HG03575 (cell line): ENCODE measurements around the gene TMEM87A.

Experiments
- ATAC-seq: cut with Tn5 transposase; IDR thresholded peaks from one replicate; pipeline ENCODE4 v1.9.1; 2021; ENCODE audit not compliant: unreplicated experiment, insufficient number of reproducible peaks, low FRiP score; ENCODE audit errors: extremely low read depth

Gene TMEM87A

GRCh38 chr15:42213511-42213910 lies 59.7 kb downstream of the TMEM87A start:
- no peak for ATAC-seq

DNA sequence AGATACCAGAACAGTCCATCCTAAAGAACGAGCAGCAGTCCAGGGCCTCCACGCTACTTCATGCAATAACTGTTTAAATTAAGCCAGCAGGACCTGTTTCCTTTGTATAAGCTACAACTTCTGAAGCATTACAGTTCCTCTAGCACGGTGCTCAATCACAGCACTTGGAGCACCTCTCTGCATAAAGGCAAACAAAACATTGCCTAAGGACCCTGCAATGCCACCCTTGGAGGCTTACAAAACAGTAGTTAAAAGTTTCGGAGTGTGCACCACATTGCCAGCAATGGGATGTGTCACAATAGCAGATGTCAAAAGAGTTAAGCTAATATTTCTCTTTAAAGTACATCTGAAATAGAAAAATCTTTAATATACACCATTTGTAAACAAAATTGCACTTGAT lies 62.5 kb downstream of the TMEM87A start:
- ATAC-seq = no peak

DNA sequence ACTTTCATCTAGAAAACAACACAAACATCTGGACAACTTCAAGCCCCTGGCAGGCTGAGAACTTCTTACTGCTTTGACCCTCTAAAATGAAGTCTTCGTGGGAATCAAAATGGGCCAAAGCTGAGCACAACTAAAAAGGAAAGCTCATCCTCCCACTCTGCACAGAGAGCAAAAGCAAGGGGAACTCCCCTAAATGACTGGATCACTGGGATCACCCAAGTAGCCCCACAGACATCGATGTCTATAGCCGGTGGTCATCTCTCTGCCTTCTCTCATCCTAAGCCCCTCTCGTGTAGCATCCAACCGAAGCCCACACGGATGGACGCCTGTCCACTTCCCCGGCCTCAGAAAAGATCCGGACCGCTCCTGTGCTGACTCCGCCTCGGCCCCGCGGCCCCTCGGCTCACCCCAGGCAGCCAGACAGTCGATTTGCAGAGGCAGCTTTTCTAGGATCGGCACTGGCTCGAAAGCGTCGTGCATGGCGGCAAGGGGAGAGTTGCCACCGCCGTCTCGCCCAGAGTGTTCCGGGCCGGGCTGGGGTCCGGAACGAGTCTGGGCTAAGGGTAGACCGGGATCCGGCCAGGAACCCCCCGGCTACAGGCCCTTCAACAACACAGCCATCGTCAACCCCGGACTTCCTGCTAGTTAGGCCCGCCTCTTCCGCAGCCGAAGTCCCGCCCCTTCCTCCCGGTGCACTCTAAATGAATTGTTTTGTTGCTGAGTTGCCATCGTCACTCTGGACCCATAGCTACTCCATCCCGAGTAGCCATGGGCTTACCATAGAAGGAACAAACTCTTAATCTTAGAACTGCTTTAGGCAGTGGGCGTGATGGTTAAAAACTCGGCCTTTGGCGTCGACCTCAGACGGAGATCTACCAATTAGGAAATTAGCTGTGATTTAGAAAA lies 65.3 kb downstream of the TMEM87A start, which contains the start of gene VPS39:
Gene VPS39, minus strand, starts transcription at position 631 of the 906 bp plus-strand sequence. Its CDS starts 151 bp downstream, at position 480.
- no peak for ATAC-seq

GRCh38 chr15:42206406-42206805 lies 66.8 kb downstream of the TMEM87A start:
- no peak for ATAC-seq

- ATAC-seq = no peak
Measured at GRCh38 chr15:42203891-42204290, 69.3 kb downstream of the TMEM87A start.

- ATAC-seq = no peak
Measured at GRCh38 chr15:42202653-42203052, 70.6 kb downstream of the TMEM87A start.

DNA sequence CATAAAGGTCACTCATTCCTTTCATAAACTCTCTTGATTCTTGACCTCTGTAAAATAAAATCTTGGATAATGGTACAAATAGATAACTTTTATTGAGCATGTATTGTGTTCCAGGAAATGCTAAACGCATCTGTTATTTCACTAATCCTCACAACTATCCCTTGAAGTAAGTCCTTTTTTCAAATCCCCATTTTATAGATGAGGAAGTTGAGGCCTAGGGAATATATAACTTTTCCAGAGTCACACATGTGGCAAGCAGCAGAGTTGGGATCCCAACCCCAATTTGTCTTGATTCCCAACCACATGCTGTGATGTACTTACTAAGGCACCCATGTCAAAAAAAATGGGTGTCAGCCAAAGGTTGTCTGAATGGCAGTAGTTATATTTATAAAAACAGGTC lies 71.4 kb downstream of the TMEM87A start:
- no peak for ATAC-seq

DNA sequence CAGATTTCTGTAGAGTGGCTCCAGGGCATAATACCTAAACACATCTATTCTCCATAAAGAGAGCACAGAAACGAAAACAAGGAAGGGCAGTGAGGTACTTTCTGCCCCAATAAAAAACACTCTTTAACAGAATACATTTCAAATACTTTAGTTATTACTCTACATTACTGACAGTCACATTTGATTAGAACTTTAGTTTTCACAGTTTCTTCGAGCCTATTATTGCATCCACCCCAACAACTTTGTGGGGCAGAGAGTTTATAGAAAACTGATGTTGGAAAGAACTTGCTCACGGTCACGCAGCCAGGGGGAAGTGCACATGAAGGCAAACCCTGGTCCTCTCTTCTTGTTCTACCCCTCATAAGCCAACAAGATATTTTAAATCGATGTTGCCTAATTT lies 74.1 kb downstream of the TMEM87A start:
- no peak for ATAC-seq

GRCh38 chr15:42198516-42198915 lies 74.7 kb downstream of the TMEM87A start:
- no peak for ATAC-seq

- ATAC-seq = no peak
Measured at GRCh38 chr15:42194513-42194912, 78.7 kb downstream of the TMEM87A start.

DNA sequence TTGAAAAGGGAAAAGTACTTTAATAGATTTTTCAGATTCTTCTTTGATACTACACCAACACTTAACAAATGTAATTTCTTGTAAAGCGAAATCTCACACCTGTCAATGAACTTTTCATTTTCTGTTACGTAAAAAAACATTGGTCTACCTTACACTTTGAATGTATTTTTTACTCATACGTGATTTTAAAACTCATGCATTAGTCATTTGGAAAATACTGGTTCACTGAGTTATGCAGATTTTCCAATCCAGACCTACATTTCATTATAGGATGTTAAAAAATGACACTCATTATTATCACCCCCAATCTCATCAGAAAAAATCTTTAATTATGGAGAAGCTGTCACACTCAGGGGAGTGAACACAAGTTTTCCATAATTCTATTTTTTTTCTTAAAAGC lies 79.8 kb downstream of the TMEM87A start:
- ATAC-seq = no peak

DNA sequence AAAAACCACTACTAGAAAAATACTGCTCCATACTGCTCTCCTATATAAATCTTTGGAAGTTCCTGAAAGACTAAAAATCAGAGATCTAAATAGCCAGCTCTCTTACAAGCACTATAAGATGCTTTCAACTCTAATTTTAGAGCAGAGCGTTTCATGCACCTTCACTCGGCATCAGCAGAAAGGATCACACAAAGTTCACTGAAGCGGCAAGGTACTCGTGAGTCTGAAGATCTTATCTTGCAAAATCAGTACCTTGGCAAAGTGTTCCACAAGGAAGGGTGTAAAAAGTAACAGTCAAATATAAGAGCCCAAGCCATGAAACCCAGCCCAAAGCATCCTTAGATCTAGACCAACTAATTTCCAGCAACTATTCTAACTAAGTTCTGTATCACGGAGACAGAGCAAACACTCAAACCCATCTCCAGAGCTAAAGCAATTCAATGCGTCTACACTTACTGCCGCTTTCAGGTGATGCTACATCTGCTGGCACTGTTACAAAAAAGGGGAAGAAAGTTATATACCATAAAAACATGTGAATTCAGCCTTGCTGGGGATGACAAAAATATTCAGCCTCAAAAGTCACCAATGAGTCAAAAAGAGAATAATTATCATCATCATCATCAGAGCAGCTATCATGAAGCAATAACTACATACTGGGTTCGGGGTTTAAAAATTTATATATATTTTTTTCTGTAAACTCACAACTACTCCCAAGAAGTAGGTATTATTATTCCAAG lies 81.5 kb downstream of the TMEM87A start:
- ATAC-seq = no peak

GRCh38 chr15:42190370-42190769 lies 82.9 kb downstream of the TMEM87A start:
- ATAC-seq = no peak

GRCh38 chr15:42185801-42186200 lies 87.4 kb downstream of the TMEM87A start:
- no peak for ATAC-seq

- ATAC-seq = no peak
Measured at GRCh38 chr15:42184736-42185135, 88.5 kb downstream of the TMEM87A start.

GRCh38 chr15:42184296-42184695 lies 88.9 kb downstream of the TMEM87A start:
- no peak for ATAC-seq

GRCh38 chr15:42182961-42183360 lies 90.3 kb downstream of the TMEM87A start:
- no peak for ATAC-seq

- no peak for ATAC-seq
Measured at GRCh38 chr15:42182328-42182886, 90.8 kb downstream of the TMEM87A start.

DNA sequence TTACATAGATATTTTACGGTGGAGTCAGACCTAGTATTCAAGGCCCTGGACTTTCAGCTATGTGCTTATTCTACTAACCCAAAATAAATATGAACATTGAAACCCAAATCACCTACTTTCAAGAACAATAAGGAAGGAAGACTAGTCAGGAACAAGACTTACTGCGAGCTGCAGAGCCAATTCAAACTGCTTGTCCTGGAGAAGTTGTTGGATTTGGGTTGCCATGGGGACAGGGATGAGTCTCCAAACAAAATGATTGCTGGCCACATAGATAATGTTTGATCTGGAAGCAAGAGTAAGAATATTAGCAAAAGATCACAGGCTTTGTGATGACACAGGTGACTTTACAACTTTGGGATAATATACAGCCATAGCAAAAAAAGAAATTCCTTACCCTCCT lies 95.2 kb downstream of the TMEM87A start:
- ATAC-seq = no peak

DNA sequence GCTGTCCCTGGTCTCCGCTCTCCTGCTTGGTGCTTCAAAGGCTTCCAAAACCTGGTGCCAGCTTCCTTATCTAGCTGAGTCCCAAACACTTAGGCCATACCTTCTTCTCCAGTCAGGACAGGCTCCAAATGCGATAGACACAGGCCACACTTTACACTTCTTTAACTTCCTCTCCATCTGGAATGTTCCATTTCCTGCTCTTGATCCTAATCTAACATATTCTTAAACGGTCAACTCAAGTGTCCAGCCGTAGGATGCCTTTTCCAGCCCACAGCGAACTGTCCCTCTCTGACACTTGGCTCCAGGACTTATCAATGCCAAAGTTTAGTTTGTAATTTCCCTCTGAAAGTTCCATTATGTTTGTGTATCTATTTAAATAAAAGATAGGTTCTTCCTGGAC lies 97.6 kb downstream of the TMEM87A start:
- no peak for ATAC-seq
